SK-N-MC (cell line): ENCODE measurements around the gene KRTAP29-1.

Experiments
- EZH2 ChIP-seq: fragments of 200-600 bp; sonication (generic); IDR thresholded peaks from one replicate; pipeline ENCODE4 v1.6.1; 2017; ENCODE audit warnings: antibody characterized with exemption
- FOXP2 ChIP-seq: optimal IDR thresholded peaks from 2 replicates; pipeline ENCODE3; 2011; ENCODE audit warnings: mild to moderate bottlenecking, moderate library complexity; ENCODE audit not compliant: insufficient read depth; ENCODE audit errors: extremely low read length, control extremely low read depth
- POLR2AphosphoS5 ChIP-seq: IDR thresholded peaks from 2 replicates; pipeline ENCODE4 v1.6.1; 2012; ENCODE audit warnings: mild to moderate bottlenecking, low read depth, low read length, borderline replicate concordance

DNA sequence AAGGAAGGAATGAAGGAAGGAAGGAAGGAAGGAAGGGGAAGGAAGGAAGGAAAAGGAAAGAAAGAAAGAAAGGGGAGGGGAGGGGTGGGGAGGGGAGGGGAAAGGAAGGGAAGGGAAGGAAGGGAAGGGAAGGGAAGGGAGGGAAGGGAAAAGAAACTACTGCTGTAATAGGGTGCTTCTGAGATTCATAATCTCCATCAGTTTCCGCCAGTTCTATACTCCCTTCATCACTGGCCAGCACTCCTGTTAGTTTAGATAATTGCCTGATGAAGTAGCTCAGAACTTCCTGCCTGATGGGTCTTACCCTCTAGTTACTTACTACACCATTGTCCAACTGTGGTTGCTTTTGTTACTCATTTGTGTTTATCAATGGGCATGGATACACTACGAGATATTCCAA is 39.4 kb downstream of the KRTAP29-1 start:
- TF ChIP-seq EZH2 (no peak), POLR2AphosphoS5 (no peak), FOXP2 (no peak)
